Mesenchymal stem cell (in vitro differentiated cells and primary cell): Measurements from ENCODE around the gene ASTN2.

Source experiments
- DNase-seq: peaks from one replicate; pipeline ENCODE4 v3.0.0-alpha.2; 2013
- H2AFZ ChIP-seq: one replicate; pipeline ENCODE4 v1.6.1; 2013; ENCODE audit warnings: low read depth, mild to moderate bottlenecking, control low read depth, inconsistent platforms, low read length, moderate library complexity
- H2AK5ac ChIP-seq: 2 replicates; pipeline ENCODE4 v1.6.1; 2013; ENCODE audit warnings: low read length, moderate library complexity, mild to moderate bottlenecking, inconsistent platforms; ENCODE audit not compliant: severe bottlenecking
- H2BK120ac ChIP-seq: one replicate; pipeline ENCODE4 v1.6.1; 2013; ENCODE audit warnings: low read depth, mild to moderate bottlenecking, inconsistent platforms, low read length, moderate library complexity
- H2BK12ac ChIP-seq, 2 experiments: one replicate each; pipeline ENCODE4 v1.6.1; 2013; ENCODE audit warnings: inconsistent platforms in 2 of 2, low read length in 2 of 2, mild to moderate bottlenecking in 2 of 2, moderate library complexity in 2 of 2, control low read depth in 1 of 2
- H2BK15ac ChIP-seq: one replicate; pipeline ENCODE4 v1.6.1; 2013; ENCODE audit warnings: mild to moderate bottlenecking, low read depth, inconsistent platforms; ENCODE audit not compliant: poor library complexity, severe bottlenecking
- H2BK5ac ChIP-seq: 2 replicates; pipeline ENCODE4 v1.6.1; 2013; ENCODE audit warnings: low read depth, mild to moderate bottlenecking, low read length, control low read depth, inconsistent platforms; ENCODE audit not compliant: poor library complexity, severe bottlenecking
- H3K14ac ChIP-seq, 2 experiments: one replicate each; pipeline ENCODE4 v1.6.1; 2013; ENCODE audit warnings: inconsistent platforms in 2 of 2, low read length in 2 of 2, control low read depth in 1 of 2, mild to moderate bottlenecking in 1 of 2, moderate library complexity in 1 of 2
- H3K18ac ChIP-seq, 2 experiments: one replicate each; pipeline ENCODE4 v1.6.1; 2013; ENCODE audit warnings: inconsistent platforms in 2 of 2, low read length in 2 of 2, control low read depth in 1 of 2, low read depth in 1 of 2, mild to moderate bottlenecking in 1 of 2
- H3K23ac ChIP-seq, 2 experiments: one replicate each; pipeline ENCODE4 v1.6.1; 2013; ENCODE audit warnings: inconsistent platforms in 2 of 2, low read length in 2 of 2, mild to moderate bottlenecking in 2 of 2, moderate library complexity in 2 of 2, control low read depth in 1 of 2
- H3K27ac ChIP-seq: 2 replicates; pipeline ENCODE4 v1.5.1; 2013; ENCODE audit warnings: mild to moderate bottlenecking, moderate library complexity, low read length, control low read depth, inconsistent platforms; ENCODE audit not compliant: poor library complexity, severe bottlenecking
- H3K27me3 ChIP-seq, 2 experiments: 2 replicates each; pipeline versions ENCODE4 v1.6.1 to v1.7.0; 2013; ENCODE audit warnings: low read length in 2 of 2, mild to moderate bottlenecking in 2 of 2, moderate library complexity in 2 of 2, control low read depth in 1 of 2, inconsistent platforms in 1 of 2; ENCODE audit not compliant: control insufficient read depth in 1 of 2, insufficient read depth in 1 of 2
- H3K36me3 ChIP-seq, 2 experiments: 2 replicates each; pipeline versions ENCODE4 v1.6.1 to v1.7.0; 2013; ENCODE audit warnings: low read length in 2 of 2, control low read depth in 1 of 2, inconsistent platforms in 1 of 2, low read depth in 1 of 2, mild to moderate bottlenecking in 1 of 2; ENCODE audit not compliant: insufficient read depth in 2 of 2, control insufficient read depth in 1 of 2
- H3K4ac ChIP-seq, 2 experiments: one replicate each; pipeline ENCODE4 v1.6.1; 2013; ENCODE audit warnings: inconsistent platforms in 2 of 2, low read length in 2 of 2, mild to moderate bottlenecking in 2 of 2, moderate library complexity in 2 of 2, control low read depth in 1 of 2, low read depth in 1 of 2
- H3K4me1 ChIP-seq: 2 replicates; pipeline ENCODE4 v1.6.1; 2013; ENCODE audit warnings: low read depth, low read length, control low read depth; ENCODE audit not compliant: control insufficient read depth, insufficient read depth
- H3K4me2 ChIP-seq: 2 replicates; pipeline ENCODE4 v1.6.1; 2013; ENCODE audit warnings: low read length, mild to moderate bottlenecking, inconsistent platforms; ENCODE audit not compliant: poor library complexity, severe bottlenecking
- H3K4me3 ChIP-seq, 2 experiments: 2 replicates each; pipeline versions ENCODE4 v1.5.1 to v1.7.0; 2013; ENCODE audit warnings: low read length in 2 of 2, mild to moderate bottlenecking in 2 of 2, control low read depth in 1 of 2, low read depth in 1 of 2; ENCODE audit not compliant: insufficient read depth in 1 of 2
- H3K79me1 ChIP-seq: replicated peaks from 2 replicates; pipeline ENCODE4 v1.6.1; 2013; ENCODE audit warnings: mild to moderate bottlenecking, control low read depth, low read length, inconsistent platforms; ENCODE audit not compliant: poor library complexity, severe bottlenecking
- H3K9ac ChIP-seq: 2 replicates; pipeline ENCODE4 v1.7.0; 2013; ENCODE audit warnings: mild to moderate bottlenecking, low read length, moderate library complexity
- H3K9me3 ChIP-seq: 2 replicates; pipeline ENCODE4 v1.7.0; 2013; ENCODE audit warnings: mild to moderate bottlenecking, low read length; ENCODE audit not compliant: control insufficient read depth
- H4K8ac ChIP-seq: one replicate; pipeline ENCODE4 v1.6.1; 2013; ENCODE audit warnings: inconsistent platforms, mild to moderate bottlenecking, low read length, moderate library complexity
- H4K91ac ChIP-seq: one replicate; pipeline ENCODE4 v1.6.1; 2013; ENCODE audit warnings: mild to moderate bottlenecking, low read length, inconsistent platforms
- WGBS: methylation state at CpG from one replicate; pipeline ENCODE4 v1.1.7; 2013; ENCODE audit warnings: mixed read lengths; 5-methylcytosine and 5-hydroxymethylcytosine counted together

The ASTN2 gene

GRCh38 chr9:116587919-116588318, 826.9 kb downstream of the ASTN2 start:
- Histone ChIP-seq H2BK5ac (no peak overlapping the region), H3K9me3 (peaks cover 23% of the 10 kb centered on the region), H3K4me2 (no peak overlapping the region), H3K14ac (no peak overlapping the region), H2BK12ac (no peak overlapping the region), H2BK120ac (no peak overlapping the region), H4K91ac (no peak overlapping the region), H2BK15ac (no peak overlapping the region), H3K18ac (no peak overlapping the region), H3K36me3 (peaks cover 0 to 6% of the 10 kb centered on the region in 2 experiments), H3K23ac (no peak overlapping the region), H4K8ac (no peak overlapping the region), H3K27me3 (no peaks in the 10 kb centered on the region), H3K27ac (no peak overlapping the region), H2AK5ac (no peak overlapping the region), H2AFZ (no peak overlapping the region), H3K9ac (no peak overlapping the region), H3K4me3 (no peak overlapping the region), H3K79me1 (peaks cover 2% of the 10 kb centered on the region), H3K4ac (no peak overlapping the region), H3K4me1 (no peaks in the 10 kb centered on the region)
- DNase-seq = no peak
- WGBS = 100% methylated on average over 1 of the region's 1 CpG

GRCh38 chr9:116585896-116586295, 829.0 kb downstream of the ASTN2 start:
- no peak overlapping the region for H2AK5ac ChIP-seq
- peaks cover 0 to 6% of the 10 kb centered on the region in 2 experiments for H3K36me3 ChIP-seq
- no peak overlapping the region for H3K27ac ChIP-seq
- H3K4ac ChIP-seq = no peak overlapping the region
- no peak overlapping the region for H3K18ac ChIP-seq
- no peak overlapping the region for H2AFZ ChIP-seq
- no peak overlapping the region for H2BK120ac ChIP-seq
- no peak overlapping the region for H2BK15ac ChIP-seq
- no peaks in the 10 kb centered on the region for H3K27me3 ChIP-seq
- H3K79me1 ChIP-seq = peaks cover 2% of the 10 kb centered on the region
- H3K9ac ChIP-seq = no peak overlapping the region
- no peak overlapping the region for H4K8ac ChIP-seq
- H3K23ac ChIP-seq = no peak overlapping the region
- H3K4me2 ChIP-seq = no peak overlapping the region
- no peak overlapping the region for H3K14ac ChIP-seq
- H3K4me3 ChIP-seq = no peak overlapping the region
- peaks cover 23% of the 10 kb centered on the region for H3K9me3 ChIP-seq
- no CpG with 5 or more reads among the region's 1 CpG for WGBS
- H2BK12ac ChIP-seq = no peak overlapping the region
- H2BK5ac ChIP-seq = no peak overlapping the region
- H3K4me1 ChIP-seq = no peaks in the 10 kb centered on the region
- no peak for DNase-seq
- H4K91ac ChIP-seq = no peak overlapping the region

GRCh38 chr9:116585204-116585603, 829.7 kb downstream of the ASTN2 start:
- peaks cover 23% of the 10 kb centered on the region for H3K9me3 ChIP-seq
- H3K27me3 ChIP-seq = no peaks in the 10 kb centered on the region
- H3K23ac ChIP-seq = no peak overlapping the region
- no peak for DNase-seq
- peaks cover 0 to 3% of the 10 kb centered on the region in 2 experiments for H3K36me3 ChIP-seq
- H3K4me1 ChIP-seq = no peaks in the 10 kb centered on the region
- H3K4me2 ChIP-seq = no peak overlapping the region
- no peak overlapping the region for H3K4me3 ChIP-seq
- H2AFZ ChIP-seq = no peak overlapping the region
- H3K14ac ChIP-seq = no peak overlapping the region
- H2AK5ac ChIP-seq = no peak overlapping the region
- H2BK120ac ChIP-seq = no peak overlapping the region
- no peak overlapping the region for H2BK15ac ChIP-seq
- peaks cover 2% of the 10 kb centered on the region for H3K79me1 ChIP-seq
- H3K9ac ChIP-seq = no peak overlapping the region
- H3K27ac ChIP-seq = no peak overlapping the region
- H2BK5ac ChIP-seq = no peak overlapping the region
- no peak overlapping the region for H4K91ac ChIP-seq
- H3K4ac ChIP-seq = no peak overlapping the region
- no peak overlapping the region for H3K18ac ChIP-seq
- H2BK12ac ChIP-seq = no peak overlapping the region
- no peak overlapping the region for H4K8ac ChIP-seq

- Histone ChIP-seq H2AK5ac (no peak overlapping the region), H2BK15ac (no peak overlapping the region), H3K79me1 (no peaks in the 10 kb centered on the region), H3K4ac (no peak overlapping the region), H3K4me1 (no peaks in the 10 kb centered on the region), H3K14ac (no peak overlapping the region), H3K9me3 (no peaks in the 10 kb centered on the region), H4K8ac (no peak overlapping the region), H3K9ac (no peak overlapping the region), H3K27ac (no peak overlapping the region), H2BK5ac (no peak overlapping the region), H4K91ac (no peak overlapping the region), H3K4me2 (no peak overlapping the region), H2BK120ac (no peak overlapping the region), H3K4me3 (no peak overlapping the region), H3K27me3 (no peaks in the 10 kb centered on the region), H3K23ac (no peak overlapping the region), H2AFZ (no peak overlapping the region), H3K36me3 (no peaks in the 10 kb centered on the region), H2BK12ac (no peak overlapping the region), H3K18ac (no peak overlapping the region)
- DNase-seq = no peak
- WGBS = 32% methylated on average over 1 of the region's 1 CpG
Observed at GRCh38 chr9:116580853-116581252, 834.0 kb downstream of the ASTN2 start.
